ENCODE measurements around the gene CARMIL1.

- TF ChIP-seq, protein P1, sequence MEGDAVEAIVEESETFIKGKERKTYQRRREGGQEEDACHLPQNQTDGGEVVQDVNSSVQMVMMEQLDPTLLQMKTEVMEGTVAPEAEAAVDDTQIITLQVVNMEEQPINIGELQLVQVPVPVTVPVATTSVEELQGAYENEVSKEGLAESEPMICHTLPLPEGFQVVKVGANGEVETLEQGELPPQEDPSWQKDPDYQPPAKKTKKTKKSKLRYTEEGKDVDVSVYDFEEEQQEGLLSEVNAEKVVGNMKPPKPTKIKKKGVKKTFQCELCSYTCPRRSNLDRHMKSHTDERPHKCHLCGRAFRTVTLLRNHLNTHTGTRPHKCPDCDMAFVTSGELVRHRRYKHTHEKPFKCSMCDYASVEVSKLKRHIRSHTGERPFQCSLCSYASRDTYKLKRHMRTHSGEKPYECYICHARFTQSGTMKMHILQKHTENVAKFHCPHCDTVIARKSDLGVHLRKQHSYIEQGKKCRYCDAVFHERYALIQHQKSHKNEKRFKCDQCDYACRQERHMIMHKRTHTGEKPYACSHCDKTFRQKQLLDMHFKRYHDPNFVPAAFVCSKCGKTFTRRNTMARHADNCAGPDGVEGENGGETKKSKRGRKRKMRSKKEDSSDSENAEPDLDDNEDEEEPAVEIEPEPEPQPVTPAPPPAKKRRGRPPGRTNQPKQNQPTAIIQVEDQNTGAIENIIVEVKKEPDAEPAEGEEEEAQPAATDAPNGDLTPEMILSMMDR (IDR thresholded peaks at IDR 0.05): no peak
- TF ChIP-seq POLR2A (IDR thresholded peaks at IDR 0.05): no peak
These were observed 124.9 kb downstream of the CARMIL1 start for GRCh38 chr6:25404091-25404490.
